HFFc6 (cell line): Measurements from ENCODE around the gene FARSB. TPM values are rescaled to one million over a fixed set of nuclear protein-coding genes. Genes with fewer than 3 reads are reported as not detected.
"Not testable (repeated sequence)": the region's sequence is repeated elsewhere in the genome, so short reads cannot be mapped to it uniquely, and the experiment has no call there.

ENCODE experiments used
- DNase-seq: peaks from one replicate; pipeline ENCODE4 v3.0.0-alpha.2; 2018
- H3K27ac Mint-ChIP-seq: 2 replicates; pipeline ENCODE4 v1.8.0; 2020; ENCODE audit warnings: mild to moderate bottlenecking, mixed read lengths
- H3K27me3 Mint-ChIP-seq: 2 replicates; pipeline ENCODE4 v1.8.0; 2021; ENCODE audit warnings: mild to moderate bottlenecking, moderate library complexity, mixed read lengths; ENCODE audit not compliant: insufficient read depth
- H3K36me3 Mint-ChIP-seq: 2 replicates; pipeline ENCODE4 v1.8.0; 2021; ENCODE audit warnings: low read depth, mixed read lengths
- H3K4me1 Mint-ChIP-seq: 2 replicates; pipeline ENCODE4 v1.8.0; 2020; ENCODE audit warnings: low read depth, mixed read lengths
- H3K4me3 Mint-ChIP-seq: 2 replicates; pipeline ENCODE4 v1.8.0; 2020; ENCODE audit warnings: mild to moderate bottlenecking, moderate library complexity, mixed read lengths
- H3K9me3 Mint-ChIP-seq: 2 replicates; pipeline ENCODE4 v1.8.0; 2020; ENCODE audit warnings: mild to moderate bottlenecking, mixed read lengths
- total RNA-seq, 6 experiments: library from RNA; stranded (reverse); fragmentation: NEBNext Ultra II Directional; extraction: Animal tissue kit (Norgen Biotek cat#: 25700); gene quantifications; 2 replicates in 1 of 6; 3 replicates in 5 of 6; pipeline ENCODE4 v1.2.3, GENCODE V29; 2021
- TF ChIP-seq, protein P1 (sequence below): fragments of 200-600 bp; sonication (generic); IDR thresholded peaks from 2 replicates; pipeline ENCODE4 v1.5.0; 2021; ENCODE audit warnings: antibody characterized with exemption, mild to moderate bottlenecking

The FARSB gene
- total RNA-seq, 6 experiments from 2014 or later: 42.5 to 55.9 (median 51.9) TPM

DNA sequence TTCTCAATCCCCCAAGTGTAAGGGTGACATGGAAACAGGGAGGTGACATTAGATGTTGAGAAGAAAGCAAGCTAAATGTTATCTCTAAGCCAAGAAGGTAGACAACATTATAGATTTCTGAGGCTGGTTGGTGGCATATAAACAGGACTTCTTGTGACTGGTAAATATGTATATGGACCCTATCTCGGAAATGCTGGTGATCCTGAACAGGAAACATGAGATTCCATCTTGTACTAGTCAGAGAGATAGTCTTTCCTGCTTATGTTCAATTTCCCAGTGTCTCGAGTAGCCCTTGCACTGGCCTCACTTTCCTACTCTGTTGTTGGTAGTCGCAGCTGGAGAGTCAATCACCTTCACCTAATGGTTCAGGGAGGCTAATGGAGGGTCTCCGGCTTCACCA, 42.4 kb upstream of the FARSB start:
- H3K4me1 Mint-ChIP-seq: peaks cover 35% of the 10 kb centered on the region
- H3K27ac Mint-ChIP-seq: no peak overlapping the region
- H3K27me3 Mint-ChIP-seq: no peaks in the 10 kb centered on the region; the same call in 1 of the 2 replicates
- no peak for DNase-seq
- H3K4me3 Mint-ChIP-seq: no peak overlapping the region
- TF ChIP-seq, protein P1, sequence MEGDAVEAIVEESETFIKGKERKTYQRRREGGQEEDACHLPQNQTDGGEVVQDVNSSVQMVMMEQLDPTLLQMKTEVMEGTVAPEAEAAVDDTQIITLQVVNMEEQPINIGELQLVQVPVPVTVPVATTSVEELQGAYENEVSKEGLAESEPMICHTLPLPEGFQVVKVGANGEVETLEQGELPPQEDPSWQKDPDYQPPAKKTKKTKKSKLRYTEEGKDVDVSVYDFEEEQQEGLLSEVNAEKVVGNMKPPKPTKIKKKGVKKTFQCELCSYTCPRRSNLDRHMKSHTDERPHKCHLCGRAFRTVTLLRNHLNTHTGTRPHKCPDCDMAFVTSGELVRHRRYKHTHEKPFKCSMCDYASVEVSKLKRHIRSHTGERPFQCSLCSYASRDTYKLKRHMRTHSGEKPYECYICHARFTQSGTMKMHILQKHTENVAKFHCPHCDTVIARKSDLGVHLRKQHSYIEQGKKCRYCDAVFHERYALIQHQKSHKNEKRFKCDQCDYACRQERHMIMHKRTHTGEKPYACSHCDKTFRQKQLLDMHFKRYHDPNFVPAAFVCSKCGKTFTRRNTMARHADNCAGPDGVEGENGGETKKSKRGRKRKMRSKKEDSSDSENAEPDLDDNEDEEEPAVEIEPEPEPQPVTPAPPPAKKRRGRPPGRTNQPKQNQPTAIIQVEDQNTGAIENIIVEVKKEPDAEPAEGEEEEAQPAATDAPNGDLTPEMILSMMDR: no peak
- no peaks in the 10 kb centered on the region for H3K9me3 Mint-ChIP-seq
- H3K36me3 Mint-ChIP-seq: no peaks in the 10 kb centered on the region

DNA sequence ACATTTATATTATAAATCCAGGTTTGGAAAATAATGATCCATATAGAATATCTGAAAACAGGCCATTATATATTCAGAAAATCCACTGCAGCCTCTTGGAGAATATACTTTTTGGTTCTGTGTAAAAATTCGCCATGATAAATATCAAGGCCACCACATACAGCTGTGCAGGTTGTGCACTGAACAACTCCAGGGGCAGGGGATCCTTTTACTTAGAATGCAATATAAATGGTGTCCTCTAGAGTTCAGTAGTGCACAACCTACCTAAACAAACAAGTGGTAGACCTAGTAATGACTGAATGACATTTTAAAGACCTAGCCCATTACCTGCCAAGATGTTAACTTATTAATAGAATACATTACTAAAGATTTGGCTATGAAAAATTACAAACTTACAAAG, 37.9 kb upstream of the FARSB start:
- Mint-ChIP-seq H3K27me3 (no peaks in the 10 kb centered on the region; the same call in none of the 2 replicates), H3K9me3 (no peaks in the 10 kb centered on the region), H3K4me1 (peaks cover 30% of the 10 kb centered on the region), H3K36me3 (no peaks in the 10 kb centered on the region), H3K27ac (no peak overlapping the region), H3K4me3 (no peak overlapping the region)
- DNase-seq: peak; percentile 15
- TF ChIP-seq, protein P1: peak; percentile 69

DNA sequence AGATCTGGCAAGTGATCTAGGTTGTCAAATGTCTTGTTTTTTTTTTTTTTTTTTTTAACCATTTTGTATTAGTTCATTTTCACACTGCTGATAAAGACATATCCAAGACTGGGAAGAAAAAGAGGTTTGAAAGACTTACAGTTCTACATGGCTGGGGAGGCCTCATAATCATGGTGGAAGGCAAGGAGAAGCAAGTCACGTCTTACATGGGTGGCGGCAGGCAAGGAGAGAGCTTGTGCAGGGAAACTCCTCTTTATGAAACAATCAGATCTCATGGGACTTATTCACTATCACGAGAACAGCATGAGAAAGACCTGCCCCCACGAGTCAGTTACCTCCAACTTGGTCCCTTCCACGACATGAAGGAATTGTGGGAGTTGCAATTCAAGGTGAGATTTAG, 37.5 kb upstream of the FARSB start:
- not testable (repeated sequence) for DNase-seq, H3K36me3 Mint-ChIP-seq, H3K4me3 Mint-ChIP-seq, H3K27me3 Mint-ChIP-seq, H3K27ac Mint-ChIP-seq, H3K9me3 Mint-ChIP-seq
- peaks cover 28% of the 10 kb centered on the region for H3K4me1 Mint-ChIP-seq

DNA sequence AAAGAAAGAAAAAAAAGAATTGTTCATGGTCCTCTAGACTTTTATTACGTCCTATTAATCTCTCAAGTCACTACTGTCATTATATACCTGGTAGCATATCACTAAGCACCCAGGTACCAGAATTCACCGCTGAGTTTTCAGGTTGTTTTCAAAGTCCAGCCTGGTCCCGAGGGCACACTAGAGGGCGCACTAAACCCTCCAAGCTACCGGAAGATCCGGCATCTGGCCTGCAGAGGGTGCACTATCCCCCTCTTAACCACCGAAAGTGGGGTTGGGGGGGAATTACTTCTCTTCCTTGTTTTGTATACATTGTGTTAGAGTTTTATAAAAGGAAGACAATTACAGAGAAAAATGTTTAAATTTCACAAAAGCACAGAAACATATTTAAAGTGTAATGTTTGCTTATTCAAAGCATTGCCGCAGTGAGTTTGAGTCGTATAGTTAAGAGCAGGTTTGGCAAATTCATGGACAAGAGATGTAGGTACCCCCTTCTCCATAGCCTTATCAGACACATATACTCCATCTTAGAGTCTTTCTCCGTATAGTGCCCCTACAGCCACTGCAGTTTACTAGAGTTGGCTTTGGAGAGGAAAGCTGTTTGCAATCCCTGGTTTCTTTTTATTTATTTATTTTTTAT, 34.8 kb upstream of the FARSB start:
- no peak overlapping the region for H3K4me3 Mint-ChIP-seq
- no peaks in the 10 kb centered on the region for H3K36me3 Mint-ChIP-seq
- TF ChIP-seq, protein P1: peak; percentile 99
- no peaks in the 10 kb centered on the region; the same call in none of the 2 replicates for H3K27me3 Mint-ChIP-seq
- DNase-seq: peak; percentile 62
- H3K4me1 Mint-ChIP-seq: peaks cover 27% of the 10 kb centered on the region
- no peaks in the 10 kb centered on the region for H3K9me3 Mint-ChIP-seq
- H3K27ac Mint-ChIP-seq: no peak overlapping the region

DNA sequence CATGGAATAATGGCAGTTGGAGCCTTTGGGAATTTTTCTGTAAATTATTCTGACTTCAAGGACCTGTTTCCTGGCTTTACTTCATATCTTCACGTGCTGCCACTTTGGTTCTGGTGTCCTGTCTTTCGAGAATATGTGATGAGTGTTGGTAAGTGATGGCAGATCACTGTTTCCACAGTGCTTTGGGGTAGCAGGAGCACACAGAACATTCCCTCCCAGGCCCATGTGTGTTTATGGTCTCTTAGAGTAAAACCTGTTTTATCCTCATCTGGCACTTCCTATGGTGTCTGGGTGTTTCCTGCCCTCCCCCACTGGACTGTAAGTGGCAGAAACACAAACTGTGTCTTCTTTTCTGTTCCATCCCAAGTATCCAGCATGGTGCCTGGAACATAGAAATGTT, 33.4 kb upstream of the FARSB start:
- H3K36me3 Mint-ChIP-seq: no peaks in the 10 kb centered on the region
- H3K4me1 Mint-ChIP-seq: peaks cover 27% of the 10 kb centered on the region
- H3K27me3 Mint-ChIP-seq: no peaks in the 10 kb centered on the region; the same call in none of the 2 replicates
- DNase-seq: no peak
- no peak overlapping the region for H3K27ac Mint-ChIP-seq
- TF ChIP-seq, protein P1: no peak
- H3K9me3 Mint-ChIP-seq: no peaks in the 10 kb centered on the region
- H3K4me3 Mint-ChIP-seq: no peak overlapping the region

DNA sequence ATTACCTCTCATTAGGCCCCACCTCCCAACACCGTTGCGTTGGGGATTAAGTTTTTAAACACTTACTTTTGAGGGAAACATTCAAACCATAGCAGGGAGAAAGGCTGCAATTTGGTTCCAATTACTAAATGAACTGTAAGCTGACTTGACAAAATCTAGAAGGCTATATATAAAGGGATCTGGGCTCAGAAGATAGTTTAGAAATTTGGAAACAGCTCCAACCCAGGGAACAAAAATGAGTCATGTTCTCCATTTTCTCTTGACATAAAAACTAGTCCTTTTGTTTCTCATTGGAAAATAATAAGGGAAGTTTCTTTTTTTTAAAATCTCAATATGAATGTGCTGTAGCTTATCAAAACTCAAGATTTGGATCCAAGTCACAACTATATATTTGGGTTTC, 33.0 kb upstream of the FARSB start:
- no peaks in the 10 kb centered on the region for H3K36me3 Mint-ChIP-seq
- H3K27ac Mint-ChIP-seq: no peak overlapping the region
- no peak overlapping the region for H3K4me3 Mint-ChIP-seq
- H3K27me3 Mint-ChIP-seq: no peaks in the 10 kb centered on the region; the same call in none of the 2 replicates
- H3K9me3 Mint-ChIP-seq: no peaks in the 10 kb centered on the region
- H3K4me1 Mint-ChIP-seq: peaks cover 27% of the 10 kb centered on the region
- DNase-seq: no peak
- TF ChIP-seq, protein P1: no peak
